Activated T-helper 1 cell treated with anti-CD3 and anti-CD28 coated beads, Interleukin-12 subunit alpha, Interleukin-12 subunit beta, Interleukin-2, Interleukin-4 antibody, amounts not matched to agents 30 ng/mL and 10 ng/mL and 1 ng/mL, durations not matched to agents 14 hours and 24 hours and 36 hours (primary cell): ENCODE results near the gene RAB2B. TPM values are rescaled to one million over a fixed set of nuclear protein-coding genes. Genes with fewer than 3 reads are reported as not detected.
"Not testable (repeated sequence)": the region's sequence is repeated elsewhere in the genome, so short reads cannot be mapped to it uniquely, and the experiment has no call there.

Source experiments
- DNase-seq: peaks from one replicate; pipeline ENCODE4 v3.0.0; 2021; ENCODE audit warnings: low spot score
- H3K27ac Mint-ChIP-seq: one replicate; pipeline ENCODE4 v1.8.0; 2021; ENCODE audit warnings: mild to moderate bottlenecking, mixed read lengths
- H3K27me3 Mint-ChIP-seq: one replicate; pipeline ENCODE4 v1.8.0; 2022; ENCODE audit warnings: mild to moderate bottlenecking, moderate library complexity, mixed read lengths; ENCODE audit not compliant: insufficient read depth
- H3K36me3 Mint-ChIP-seq: one replicate; pipeline ENCODE4 v1.8.0; 2021; ENCODE audit warnings: low read depth, mixed read lengths
- H3K4me1 Mint-ChIP-seq: one replicate; pipeline ENCODE4 v1.8.0; 2021; ENCODE audit warnings: low read depth, mixed read lengths
- H3K4me3 Mint-ChIP-seq: one replicate; pipeline ENCODE4 v1.8.0; 2021; ENCODE audit warnings: mild to moderate bottlenecking, moderate library complexity, mixed read lengths
- H3K9me3 Mint-ChIP-seq: one replicate; pipeline ENCODE4 v1.8.0; 2021; ENCODE audit warnings: mixed read lengths
- intact Hi-C: fragments of 100-400 bp; cut with micrococcal nuclease; formaldehyde crosslinking; loops from one replicate; pipeline ENCODE4 v1.15.1; 2024
- total RNA-seq: library from RNA; stranded (reverse); gene quantifications from 2 replicates; pipeline ENCODE4 v1.2.3, GENCODE V29; 2022

Gene RAB2B
- total RNA-seq, 1 donor from 2014 or later: 30.3 TPM

- H3K4me1 Mint-ChIP-seq: peaks cover 40% of the 10 kb centered on the region
- H3K9me3 Mint-ChIP-seq: no peaks in the 10 kb centered on the region
- peak; percentile 100 for DNase-seq
- no peaks in the 10 kb centered on the region for H3K27me3 Mint-ChIP-seq
- peak within 1 kb of the TSS; percentile 95 for H3K27ac Mint-ChIP-seq
- peaks cover 20% of the 10 kb centered on the region for H3K36me3 Mint-ChIP-seq
- intact Hi-C loops: loop anchor here (1.0 to 5.0 kb wide), 12 partner anchors 19 to 1472 kb away; partner anchors contain the start of genes HNRNPC, METTL17, METTL3 and SUPT16H
- H3K4me3 Mint-ChIP-seq: peak within 1 kb of the TSS; percentile 96
These were observed 20.7 kb downstream of the RAB2B start, which contains the start of gene CHD8 for GRCh38 chr14:21455912-21456667. Gene CHD8, minus strand, starts transcription at chr14:21456123. Its CDS starts 24,480 bp downstream, at chr14:21431643.

DNA sequence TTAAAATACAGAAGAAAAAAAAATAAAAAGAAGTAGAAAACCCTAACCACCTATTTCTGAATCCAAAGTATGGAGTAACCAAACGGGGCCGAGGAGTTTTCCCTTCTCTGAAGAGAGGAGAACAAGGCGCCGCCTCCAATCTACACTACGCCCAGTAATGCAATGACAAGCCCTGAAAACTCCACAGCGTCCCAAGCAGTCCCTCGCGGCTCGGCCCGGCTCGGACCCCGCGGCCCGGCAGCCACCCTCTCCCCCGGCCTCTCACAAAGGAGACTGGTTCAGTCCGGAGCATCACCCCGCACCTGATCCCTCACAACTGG is 21.2 kb downstream of the RAB2B start:
- H3K4me3 Mint-ChIP-seq: peak overlapping the region; percentile 96
- H3K9me3 Mint-ChIP-seq: no peaks in the 10 kb centered on the region
- H3K4me1 Mint-ChIP-seq: peaks cover 45% of the 10 kb centered on the region
- no peak for DNase-seq
- intact Hi-C loops: loop anchor here (5.0 kb wide), 2 partner anchors 148 to 353 kb away; partner anchors contain the start of gene TMEM253
- peaks cover 16% of the 10 kb centered on the region for H3K36me3 Mint-ChIP-seq
- no peaks in the 10 kb centered on the region for H3K27me3 Mint-ChIP-seq
- H3K27ac Mint-ChIP-seq: peak overlapping the region; percentile 95

- Mint-ChIP-seq H3K36me3 (peaks cover 20% of the 10 kb centered on the region), H3K4me1 (peaks cover 51% of the 10 kb centered on the region), H3K27me3 (no peaks in the 10 kb centered on the region), H3K4me3 (peak overlapping the region; percentile 96), H3K9me3 (no peaks in the 10 kb centered on the region), H3K27ac (peak overlapping the region; percentile 95)
- no peak for DNase-seq
- intact Hi-C loops: loop anchor here (5.0 kb wide), 2 partner anchors 148 to 353 kb away; partner anchors contain the start of gene TMEM253
These were observed 21.8 kb downstream of the RAB2B start for GRCh38 chr14:21454843-21455544.

- Mint-ChIP-seq H3K4me1 (peaks cover 51% of the 10 kb centered on the region), H3K36me3 (peaks cover 15% of the 10 kb centered on the region), H3K27me3 (no peaks in the 10 kb centered on the region), H3K9me3 (no peaks in the 10 kb centered on the region), H3K4me3 (peak overlapping the region; percentile 27), H3K27ac (peak overlapping the region; percentile 84)
- intact Hi-C loops: loop anchor here (1.0 kb wide), 3 partner anchors 13 to 181 kb away; partner anchors contain the start of gene HNRNPC
- DNase-seq: no peak
These were observed 26.9 kb downstream of the RAB2B start for GRCh38 chr14:21449899-21450216.

DNA sequence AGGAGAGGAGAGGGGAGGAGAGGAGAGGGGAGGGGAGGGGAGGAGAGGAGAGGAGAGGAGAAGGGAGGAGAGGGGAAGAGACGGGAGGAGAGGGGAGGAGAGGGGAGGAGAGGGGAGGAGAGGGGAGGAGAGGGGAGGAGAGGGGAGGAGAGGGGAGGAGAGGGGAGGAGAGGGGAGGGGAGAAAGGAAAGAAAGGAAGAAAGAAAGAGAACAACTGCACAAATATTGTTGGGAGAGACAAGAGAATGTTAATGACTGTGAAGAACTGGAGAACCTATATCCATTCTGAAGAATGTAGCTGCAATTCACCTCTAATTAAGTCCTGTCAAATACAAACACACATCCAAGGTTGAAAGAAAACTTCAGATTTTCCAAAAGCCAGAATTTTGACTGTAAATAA is 34.1 kb downstream of the RAB2B start:
- H3K4me1 Mint-ChIP-seq: peaks cover 32% of the 10 kb centered on the region
- DNase-seq, H3K36me3 Mint-ChIP-seq, H3K9me3 Mint-ChIP-seq, H3K27me3 Mint-ChIP-seq, H3K27ac Mint-ChIP-seq, intact Hi-C loops, H3K4me3 Mint-ChIP-seq: not testable (repeated sequence)

- DNase-seq: no peak
- Mint-ChIP-seq H3K4me1 (peaks cover 45% of the 10 kb centered on the region), H3K9me3 (no peaks in the 10 kb centered on the region), H3K27ac (no peak overlapping the region), H3K27me3 (no peaks in the 10 kb centered on the region), H3K4me3 (no peak overlapping the region), H3K36me3 (peaks cover 8% of the 10 kb centered on the region)
- intact Hi-C loops: no loop called here
These were observed 35.9 kb downstream of the RAB2B start for GRCh38 chr14:21440859-21441258.

- Mint-ChIP-seq H3K27me3 (no peaks in the 10 kb centered on the region), H3K36me3 (peaks cover 12% of the 10 kb centered on the region), H3K4me3 (peak overlapping the region; percentile 93), H3K9me3 (no peaks in the 10 kb centered on the region), H3K4me1 (peaks cover 67% of the 10 kb centered on the region), H3K27ac (peak overlapping the region; percentile 73)
- peak; percentile 97 for DNase-seq
- intact Hi-C loops: loop anchor here (1.0 to 5.0 kb wide), 11 partner anchors 12 to 447 kb away; partner anchors contain the start of genes CHD8, HNRNPC, METTL3 and SALL2
These were observed 39.5 kb downstream of the RAB2B start for GRCh38 chr14:21437063-21437901.

- peaks cover 11% of the 10 kb centered on the region for H3K36me3 Mint-ChIP-seq
- intact Hi-C loops: loop anchor here (1.0 to 5.0 kb wide), 11 partner anchors 13 to 446 kb away; partner anchors contain the start of genes CHD8, HNRNPC, METTL3 and SALL2
- DNase-seq: no peak
- no peaks in the 10 kb centered on the region for H3K27me3 Mint-ChIP-seq
- H3K27ac Mint-ChIP-seq: peak overlapping the region; percentile 73
- H3K4me3 Mint-ChIP-seq: peak overlapping the region; percentile 93
- H3K9me3 Mint-ChIP-seq: no peaks in the 10 kb centered on the region
- peaks cover 62% of the 10 kb centered on the region for H3K4me1 Mint-ChIP-seq
These were observed 40.1 kb downstream of the RAB2B start for GRCh38 chr14:21436567-21437062.

DNA sequence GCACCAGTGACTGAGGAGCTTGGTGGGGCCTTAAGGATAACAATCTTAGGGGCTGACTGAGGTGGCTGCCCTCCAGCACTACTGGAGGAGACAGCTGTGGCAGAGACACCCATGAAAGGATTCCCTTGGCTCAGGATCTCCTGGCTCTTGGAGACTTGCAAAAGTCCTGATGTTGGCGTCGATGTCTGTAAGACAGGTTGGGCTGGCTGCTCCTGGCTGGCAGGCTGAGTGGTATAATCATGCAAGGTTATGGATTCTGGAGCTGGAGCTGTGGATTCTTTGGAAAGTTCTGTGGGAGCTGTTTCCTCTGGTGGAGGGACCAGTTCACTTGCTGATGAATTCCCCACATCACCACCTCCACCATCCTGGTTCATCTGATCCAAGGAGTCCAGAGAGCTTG is 45.6 kb downstream of the RAB2B start:
- intact Hi-C loops: no loop called here
- Mint-ChIP-seq H3K4me3 (no peak overlapping the region), H3K36me3 (peaks cover 49% of the 10 kb centered on the region), H3K4me1 (peaks cover 25% of the 10 kb centered on the region), H3K27me3 (no peaks in the 10 kb centered on the region), H3K9me3 (no peaks in the 10 kb centered on the region), H3K27ac (no peak overlapping the region)
- no peak for DNase-seq

DNA sequence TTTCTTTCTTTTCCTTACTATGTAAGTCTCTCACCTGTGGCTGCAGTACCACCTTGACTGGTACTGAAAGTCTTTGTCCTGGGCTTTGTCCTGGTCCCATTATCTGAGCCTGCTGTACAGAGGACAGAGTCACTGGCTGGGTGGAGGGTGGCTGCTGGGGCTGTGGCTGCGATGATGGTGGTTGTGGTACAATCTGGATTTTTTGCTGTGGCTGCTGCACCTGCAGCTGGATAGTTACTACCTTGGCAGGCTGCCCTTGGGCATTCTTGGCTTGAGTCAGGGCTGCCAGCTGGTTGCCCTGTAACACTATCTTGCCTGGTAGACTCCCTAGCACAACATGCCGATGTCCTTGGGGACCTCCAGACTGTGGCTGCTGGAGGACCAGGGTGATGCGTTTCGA is 47.8 kb downstream of the RAB2B start:
- Mint-ChIP-seq H3K4me1 (peaks cover 6% of the 10 kb centered on the region), H3K9me3 (no peaks in the 10 kb centered on the region), H3K27me3 (no peaks in the 10 kb centered on the region), H3K4me3 (no peak overlapping the region), H3K36me3 (peaks cover 60% of the 10 kb centered on the region), H3K27ac (no peak overlapping the region)
- intact Hi-C loops: no loop called here
- DNase-seq: no peak

GRCh38 chr14:21426692-21427091 is 50.1 kb downstream of the RAB2B start:
- no peak overlapping the region for H3K27ac Mint-ChIP-seq

DNA sequence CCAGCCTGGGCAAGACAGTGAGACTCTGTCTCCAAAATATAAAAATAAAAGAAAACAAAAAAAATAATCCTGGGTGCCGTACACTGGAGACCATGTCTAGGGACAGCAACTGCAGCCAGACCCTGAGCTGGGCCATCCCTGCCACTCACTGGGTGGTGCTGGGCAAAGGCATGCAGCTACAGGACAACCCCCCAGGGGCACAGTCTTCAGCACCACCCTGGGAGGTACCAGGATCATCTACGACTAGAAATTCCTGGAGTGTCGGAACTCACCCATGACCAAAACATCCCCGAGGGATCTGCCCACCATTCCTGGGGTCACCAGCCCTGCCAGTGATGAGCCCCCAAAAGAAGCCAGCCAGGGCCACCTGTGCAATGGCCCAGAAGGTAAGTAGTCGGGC is 57.2 kb downstream of the RAB2B start:
- H3K36me3 Mint-ChIP-seq: peaks cover 37% of the 10 kb centered on the region
- intact Hi-C loops: no loop called here
- H3K27ac Mint-ChIP-seq: no peak overlapping the region
- no peak for DNase-seq
- H3K4me3 Mint-ChIP-seq: no peak overlapping the region
- H3K9me3 Mint-ChIP-seq: no peaks in the 10 kb centered on the region
- H3K27me3 Mint-ChIP-seq: no peaks in the 10 kb centered on the region
- H3K4me1 Mint-ChIP-seq: peaks cover 9% of the 10 kb centered on the region

More at GRCh38 chr14:21426692-21427091, 50.1 kb downstream of the RAB2B start:
- Mint-ChIP-seq H3K9me3 (no peaks in the 10 kb centered on the region), H3K4me3 (no peak overlapping the region), H3K4me1 (no peaks in the 10 kb centered on the region), H3K27me3 (no peaks in the 10 kb centered on the region), H3K36me3 (peaks cover 64% of the 10 kb centered on the region)
- intact Hi-C loops: no loop called here
- DNase-seq: no peak
